ENCODE measurements around the gene MYOCOS.

MYOCOS gene

GRCh38 chr1:171606402-171606941, 15.6 kb upstream of the MYOCOS start:
- TF ChIP-seq SIN3A (IDR thresholded peaks at IDR 0.05; ENCODE audit: borderline replicate concordance, insufficient read depth, low read length) (no peak), TAF1 (IDR thresholded peaks at IDR 0.05; ENCODE audit: borderline replicate concordance, insufficient read depth, low read length) (no peak), REST (IDR thresholded peaks at IDR 0.05; ENCODE audit: insufficient read depth in 1 of 2, low read depth in 2 of 2, low read length in 2 of 2) (no peak)

- TF ChIP-seq FOXP2 (optimal IDR thresholded peaks at IDR 0.05; ENCODE audit: borderline replicate concordance, extremely low read depth, extremely low read length, insufficient read depth), result no peak
- no peak for TF ChIP-seq POLR2AphosphoS5 (IDR thresholded peaks at IDR 0.05; ENCODE audit: low read depth, low read length)
- TF ChIP-seq TAF1 (IDR thresholded peaks at IDR 0.05; ENCODE audit: borderline replicate concordance, insufficient read depth, low read length), result no peak
- TF ChIP-seq REST (IDR thresholded peaks at IDR 0.05; ENCODE audit: insufficient read depth in 1 of 2, low read depth in 2 of 2, low read length in 2 of 2), result no peak
Measured at GRCh38 chr1:171610385-171610784, 11.7 kb upstream of the MYOCOS start.

- TF ChIP-seq FOXP2 (optimal IDR thresholded peaks at IDR 0.05; ENCODE audit: borderline replicate concordance, extremely low read depth, extremely low read length, insufficient read depth) (no peak), REST (IDR thresholded peaks at IDR 0.05; ENCODE audit: insufficient read depth in 1 of 2, low read depth in 2 of 2, low read length in 2 of 2) (no peak), SIN3A (IDR thresholded peaks at IDR 0.05; ENCODE audit: borderline replicate concordance, insufficient read depth, low read length) (no peak), POLR2AphosphoS5 (IDR thresholded peaks at IDR 0.05; ENCODE audit: low read depth, low read length) (no peak), TAF1 (IDR thresholded peaks at IDR 0.05; ENCODE audit: borderline replicate concordance, insufficient read depth, low read length) (no peak)
Measured at GRCh38 chr1:171611306-171611705, 10.7 kb upstream of the MYOCOS start.

- TF ChIP-seq SIN3A (IDR thresholded peaks at IDR 0.05; ENCODE audit: borderline replicate concordance, insufficient read depth, low read length), result no peak
- TF ChIP-seq REST (IDR thresholded peaks at IDR 0.05; ENCODE audit: insufficient read depth in 1 of 2, low read depth in 2 of 2, low read length in 2 of 2), result no peak
- TF ChIP-seq TAF1 (IDR thresholded peaks at IDR 0.05; ENCODE audit: borderline replicate concordance, insufficient read depth, low read length), result no peak
- no peak for TF ChIP-seq POLR2AphosphoS5 (IDR thresholded peaks at IDR 0.05; ENCODE audit: low read depth, low read length)
- TF ChIP-seq FOXP2 (optimal IDR thresholded peaks at IDR 0.05; ENCODE audit: borderline replicate concordance, extremely low read depth, extremely low read length, insufficient read depth), result no peak
Measured at GRCh38 chr1:171613282-171613681, 8.8 kb upstream of the MYOCOS start.

- TF ChIP-seq SIN3A (IDR thresholded peaks at IDR 0.05; ENCODE audit: borderline replicate concordance, insufficient read depth, low read length), result no peak
- no peak for TF ChIP-seq TAF1 (IDR thresholded peaks at IDR 0.05; ENCODE audit: borderline replicate concordance, insufficient read depth, low read length)
- TF ChIP-seq POLR2AphosphoS5 (IDR thresholded peaks at IDR 0.05; ENCODE audit: low read depth, low read length), result no peak
- TF ChIP-seq REST (IDR thresholded peaks at IDR 0.05; ENCODE audit: insufficient read depth in 1 of 2, low read depth in 2 of 2, low read length in 2 of 2), result no peak
Measured at GRCh38 chr1:171616586-171616985, 5.5 kb upstream of the MYOCOS start.
